HG02571 (cell line): ENCODE measurements around the gene NME9.

ENCODE experiments used
- ATAC-seq: cut with Tn5 transposase; IDR thresholded peaks from one replicate; pipeline ENCODE4 v1.9.1; 2021; ENCODE audit warnings: mild to moderate bottlenecking, moderate library complexity; ENCODE audit not compliant: unreplicated experiment

The NME9 gene

DNA sequence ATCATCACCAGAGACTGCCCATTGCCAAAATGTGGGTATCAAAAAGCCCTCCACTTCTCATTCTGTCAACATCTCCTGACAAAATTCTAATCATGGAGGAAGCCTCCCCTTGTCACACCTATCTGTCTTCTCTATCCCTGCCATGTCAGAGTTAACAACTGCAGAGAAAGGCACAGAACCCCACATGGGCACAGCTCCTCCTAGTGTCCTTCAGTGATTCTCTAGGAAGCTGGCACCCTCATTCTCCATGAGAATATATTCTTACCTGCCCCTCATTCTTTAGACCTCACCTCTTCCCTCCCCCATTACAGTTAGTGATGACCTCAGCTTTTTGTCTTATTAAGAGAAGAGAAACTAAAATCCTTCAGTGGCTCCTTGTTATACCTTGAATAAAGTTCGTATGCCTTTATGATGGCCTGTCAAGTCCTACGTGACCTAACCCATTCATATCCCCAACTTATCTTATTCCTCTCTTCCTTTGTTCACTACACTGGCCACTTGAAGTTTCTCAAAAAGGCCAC is 44.6 kb downstream of the NME9 start:
- no peak for ATAC-seq

DNA sequence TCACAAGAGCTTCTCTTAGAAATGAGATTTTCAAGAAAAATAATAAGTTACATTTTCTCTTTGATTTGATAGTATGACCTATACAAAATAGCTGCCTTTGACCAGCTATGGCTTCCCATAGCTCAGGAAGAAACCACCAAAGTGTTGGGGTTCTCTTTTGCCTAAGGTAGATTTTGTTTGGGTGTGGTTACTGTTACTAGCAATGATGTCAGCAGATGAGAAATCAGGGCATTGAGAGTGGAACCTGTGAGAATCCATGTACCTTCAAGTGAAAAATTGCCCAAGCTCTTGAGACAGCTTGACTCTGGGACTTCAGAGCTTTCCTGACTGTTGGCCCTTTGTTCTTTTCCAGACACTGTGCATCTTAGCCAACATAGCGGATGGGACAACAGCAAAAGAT is 45.6 kb downstream of the NME9 start:
- ATAC-seq, result no peak

DNA sequence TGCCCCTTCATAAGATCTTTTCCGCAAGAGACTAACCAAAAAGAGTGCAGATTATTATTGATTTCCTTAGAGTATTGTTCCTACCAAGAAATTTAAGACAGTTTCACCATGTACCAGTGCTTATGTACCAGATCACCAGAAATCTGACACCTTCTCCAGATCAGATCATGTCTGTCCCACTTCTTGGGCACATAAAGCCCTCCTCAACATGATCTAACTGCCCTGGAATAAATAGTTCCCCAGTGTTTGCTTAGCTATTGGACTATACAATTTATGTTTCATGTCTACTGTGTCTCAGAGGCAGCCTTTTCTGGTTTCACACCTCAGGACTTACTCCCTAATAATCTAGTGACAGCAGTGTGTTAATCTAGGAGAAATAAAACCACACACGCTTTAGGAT is 46.8 kb downstream of the NME9 start:
- ATAC-seq, result no peak

DNA sequence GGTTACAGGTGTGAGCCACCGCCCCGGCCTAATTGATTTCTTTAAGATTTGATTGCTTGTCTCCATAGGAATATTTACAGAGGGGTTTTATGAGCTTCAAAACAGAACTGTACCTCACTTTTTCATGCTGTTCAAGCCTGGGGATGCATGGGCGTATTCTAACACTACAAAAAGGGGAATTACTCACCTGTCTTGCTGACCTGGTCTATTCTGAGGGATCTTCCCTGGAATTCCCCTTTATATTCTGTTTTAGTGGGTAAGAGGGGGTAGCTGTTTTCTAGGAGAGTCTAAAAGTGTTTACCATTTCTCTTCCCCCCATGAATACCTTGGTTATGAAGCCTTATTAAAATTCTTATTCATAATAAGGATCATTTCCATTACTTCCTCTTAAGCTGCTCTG is 48.1 kb downstream of the NME9 start:
- ATAC-seq, result no peak

DNA sequence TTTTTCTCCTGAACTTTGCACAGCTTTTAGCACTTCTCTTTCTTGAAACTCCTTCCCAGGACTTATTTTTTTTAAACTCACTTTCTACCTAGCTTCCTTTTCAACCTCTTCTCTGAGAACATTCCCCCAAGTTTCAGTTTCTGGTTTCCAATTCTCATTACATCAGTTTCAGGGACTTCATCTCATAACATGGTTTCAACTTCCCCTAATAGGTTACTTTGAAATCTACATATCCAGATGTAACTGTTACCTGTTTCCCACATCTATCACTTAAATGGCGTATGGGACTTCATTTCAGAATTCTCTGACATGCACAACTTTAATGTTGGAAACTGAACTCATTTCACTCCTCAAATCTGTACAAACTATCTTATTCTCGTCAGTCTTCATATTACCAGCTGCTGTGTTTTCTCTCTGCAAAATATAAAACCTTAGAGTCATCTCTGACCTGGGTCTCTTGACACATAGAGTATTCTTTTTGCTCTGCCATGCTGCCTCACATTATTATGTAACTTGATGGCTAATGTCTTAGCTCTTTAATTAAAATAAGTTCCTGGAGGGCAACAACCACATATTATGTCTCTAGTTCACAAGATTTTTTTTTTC is 58.4 kb downstream of the NME9 start:
- no peak for ATAC-seq

DNA sequence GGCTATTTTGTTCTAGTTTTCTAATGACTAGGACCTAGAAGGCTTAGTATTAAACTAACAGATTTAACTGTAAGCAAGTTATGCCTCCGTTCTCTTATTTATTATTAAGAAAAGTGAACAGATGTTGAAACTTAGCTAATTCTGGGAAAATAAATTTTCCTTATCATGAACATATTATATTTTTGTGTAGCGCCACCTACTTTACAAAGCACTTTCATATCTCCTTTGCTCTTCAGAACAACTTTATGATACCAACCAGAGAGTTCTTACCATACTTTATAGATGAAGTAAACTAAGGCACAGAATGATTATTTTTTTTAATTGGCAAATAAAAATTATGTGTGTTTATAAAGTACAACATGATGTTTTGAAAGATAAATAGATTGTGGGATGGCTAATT is 59.4 kb downstream of the NME9 start:
- no peak for ATAC-seq

DNA sequence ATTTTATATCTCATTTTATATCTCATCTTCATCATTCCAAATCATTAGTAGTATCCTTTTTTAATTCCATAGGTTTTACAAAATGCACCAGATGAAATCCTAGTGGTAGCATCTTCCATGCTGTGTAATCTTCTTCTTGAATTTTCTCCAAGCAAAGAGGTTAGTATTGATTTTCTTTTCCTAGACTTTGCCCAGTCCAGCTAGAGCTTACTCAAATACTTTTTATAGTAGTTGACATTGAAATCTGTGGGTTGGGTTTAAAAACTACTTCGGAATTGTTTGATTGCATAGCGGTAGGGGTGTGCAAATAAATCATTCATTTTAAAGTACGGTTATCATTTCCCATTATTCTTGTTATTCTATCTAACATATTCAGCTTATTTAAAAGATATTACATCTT is 62.6 kb downstream of the NME9 start:
- no peak for ATAC-seq

DNA sequence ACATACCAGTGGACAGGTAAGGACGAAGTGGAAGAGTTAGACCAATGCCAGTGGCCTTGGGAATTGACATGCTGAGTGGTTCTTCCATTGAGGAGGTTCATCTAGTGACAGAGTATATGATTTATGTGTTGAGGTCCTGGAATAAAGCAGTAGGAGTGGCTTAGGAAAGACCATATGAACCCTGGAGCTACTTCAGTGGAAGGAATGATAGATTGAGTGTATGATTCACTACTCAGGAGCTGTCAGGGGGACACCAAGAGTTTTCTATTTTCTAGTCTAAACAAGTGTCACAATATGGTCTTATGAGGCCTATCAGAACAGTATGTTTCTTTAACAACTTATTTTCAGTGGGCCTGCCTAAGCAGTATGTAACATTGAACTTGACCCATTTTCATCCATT is 63.9 kb downstream of the NME9 start:
- ATAC-seq, result no peak

DNA sequence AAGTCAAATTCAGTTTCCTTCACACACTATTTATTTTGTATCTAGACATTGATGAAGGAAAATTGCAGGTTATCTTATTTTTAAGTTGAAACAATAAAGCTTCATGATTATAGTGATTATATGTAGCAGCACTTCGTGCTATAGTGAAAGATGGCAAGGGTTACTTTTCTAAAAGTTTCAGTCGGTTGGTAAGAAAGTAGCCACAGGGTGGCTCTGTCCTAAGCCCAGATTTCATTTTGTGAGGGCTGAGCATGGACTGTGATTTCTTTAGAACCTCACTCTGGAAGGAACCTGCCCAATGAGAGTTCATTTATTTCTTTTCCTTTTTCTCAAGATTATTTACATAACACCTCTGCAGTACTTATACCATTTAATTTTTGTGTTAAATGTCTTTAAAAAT is 66.5 kb downstream of the NME9 start:
- no peak for ATAC-seq

DNA sequence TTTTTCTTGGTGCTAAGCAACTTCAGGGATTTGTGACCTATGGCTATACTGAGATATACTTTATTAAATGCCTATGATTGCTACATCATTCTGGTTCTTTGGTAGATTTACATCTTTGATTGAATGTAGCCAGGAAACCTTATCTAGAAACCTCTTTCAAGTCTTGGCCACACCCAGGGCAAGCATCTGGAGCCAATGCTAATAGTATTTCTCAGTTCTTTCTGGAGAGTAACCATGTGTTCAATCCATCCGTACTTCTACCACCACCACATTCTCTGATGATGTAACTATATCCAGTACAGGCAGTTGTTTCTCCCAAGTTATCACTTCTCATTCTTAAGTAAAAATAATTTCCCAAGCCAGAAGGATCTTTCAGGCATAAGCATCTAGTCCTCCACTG is 69.0 kb downstream of the NME9 start:
- no peak for ATAC-seq

DNA sequence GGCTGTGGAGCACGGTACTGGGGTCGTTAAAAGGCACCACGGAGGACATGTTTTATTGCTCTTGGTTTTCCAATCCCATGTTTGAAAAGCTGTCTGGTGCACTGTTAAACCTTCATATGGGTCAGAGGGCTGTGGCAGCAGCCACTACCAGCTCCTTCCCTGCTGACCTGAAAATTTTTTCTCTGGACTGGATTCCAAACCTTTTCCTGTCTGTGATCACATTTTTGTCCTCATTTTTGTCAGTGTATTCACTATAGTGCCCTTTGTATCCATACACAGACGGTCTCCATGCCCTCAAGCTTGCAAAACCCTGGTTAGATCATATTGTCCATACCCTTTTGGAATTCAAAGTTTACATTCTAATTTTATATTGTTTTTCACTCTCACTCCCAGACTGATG is 70.5 kb downstream of the NME9 start:
- ATAC-seq, result no peak

DNA sequence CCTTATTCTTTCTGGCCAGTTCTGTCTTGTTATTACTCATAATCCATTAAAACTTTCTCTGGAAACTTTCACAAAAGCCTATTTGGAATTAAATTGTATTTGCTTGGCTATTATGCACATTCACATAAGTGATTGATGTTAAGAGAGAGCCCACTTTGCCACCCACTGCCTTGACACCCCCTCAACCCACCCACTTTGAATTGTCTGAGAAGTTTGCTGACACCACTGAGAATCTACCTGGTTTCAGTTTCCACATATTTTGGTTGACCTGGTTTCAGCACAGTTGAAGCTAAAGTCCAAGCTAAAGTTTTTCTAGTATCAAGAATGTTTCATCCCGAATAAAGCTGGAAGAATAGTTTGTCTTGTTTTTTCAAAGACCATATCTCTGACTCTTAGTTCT is 71.7 kb downstream of the NME9 start:
- no peak for ATAC-seq

DNA sequence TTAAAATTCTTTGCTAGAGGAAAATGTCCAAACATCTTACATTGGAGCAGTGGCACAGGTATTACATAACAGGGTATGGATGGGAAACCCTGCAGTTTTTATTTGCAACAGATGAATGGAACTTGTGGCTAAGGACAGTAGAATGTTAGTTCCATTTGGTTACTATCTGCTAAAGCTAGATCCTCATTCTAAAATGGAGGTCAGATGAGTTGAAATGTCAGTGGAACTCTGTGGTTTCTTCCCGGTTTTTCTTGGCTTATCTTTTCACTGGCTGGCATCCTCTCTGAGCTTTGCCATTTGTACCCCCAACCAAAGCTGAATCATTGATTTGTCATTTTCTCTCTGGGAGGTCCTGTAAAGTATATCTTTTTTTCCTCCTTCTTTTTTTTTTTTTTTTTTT is 73.6 kb downstream of the NME9 start:
- no peak for ATAC-seq

DNA sequence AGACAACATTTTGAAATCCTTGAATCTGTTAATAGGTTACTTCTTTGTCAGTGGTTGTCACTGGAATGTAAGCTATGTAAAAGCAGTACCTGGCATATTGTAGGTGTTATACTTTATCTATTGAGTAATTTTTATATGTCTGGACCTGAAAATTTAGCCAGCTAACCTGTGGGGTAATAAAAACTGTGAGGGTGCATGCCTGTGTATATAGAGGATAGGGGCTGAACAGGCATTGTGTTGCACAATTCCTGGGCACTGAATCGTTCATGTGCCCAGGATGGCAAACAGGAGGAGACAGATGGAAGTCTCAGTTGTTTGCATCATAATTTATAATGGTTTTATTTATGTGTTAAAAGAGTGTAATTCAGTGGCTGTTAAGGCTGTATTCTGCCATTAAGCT is 75.4 kb downstream of the NME9 start:
- ATAC-seq, result no peak

DNA sequence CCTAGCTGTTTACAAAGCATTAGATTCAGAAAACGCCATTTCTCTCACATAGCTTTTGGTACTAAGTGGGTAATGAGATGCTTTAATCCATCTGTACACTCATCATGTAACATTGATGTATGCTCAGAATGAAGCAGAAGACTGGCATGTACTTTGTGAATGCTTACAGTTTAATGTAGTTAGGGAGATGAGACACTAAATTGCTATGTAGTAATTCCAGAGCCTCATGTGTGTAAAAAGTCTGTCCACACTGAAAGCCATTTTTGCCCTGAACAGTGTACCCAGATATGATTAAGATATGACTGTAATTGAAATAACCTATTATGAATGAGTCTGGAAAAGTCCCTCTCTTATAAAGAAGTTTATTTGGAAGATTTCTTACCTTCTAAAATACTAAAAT is 76.0 kb downstream of the NME9 start:
- no peak for ATAC-seq
